K562 (cell line): ENCODE results near the gene HSPA1B. TPM values are rescaled to one million over a fixed set of nuclear protein-coding genes. Genes with fewer than 3 reads are reported as not detected.

Source experiments
- CEBPG ChIP-seq, 3 experiments: fragments of 200-800 bp in 1 of 3; sonication (Bioruptor generic) in 1 of 3; sonication (generic) in 1 of 3; formaldehyde crosslinking in 1 of 3; IDR thresholded peaks in 2 of 3; conservative IDR thresholded peaks in 1 of 3; 2 replicates each; pipeline versions ENCODE4 v1.6.1 to v1.8.0; 2016 to 2022; ENCODE audit warnings: missing compliant biosample characterization in 2 of 3, missing genetic modification characterization in 2 of 3, mild to moderate bottlenecking in 1 of 3, missing genetic modification reagents in 1 of 3
- DNMT1 ChIP-seq: fragments of 450-650 bp; IDR thresholded peaks from 2 replicates; pipeline ENCODE4 v1.6.1; 2016; ENCODE audit warnings: antibody characterized with exemption, mild to moderate bottlenecking
- FOXJ2 ChIP-seq: fragments of 200-800 bp; sonication (Bioruptor generic); IDR thresholded peaks from 2 replicates; pipeline ENCODE4 v1.6.1; 2016; ENCODE audit warnings: missing genetic modification characterization, missing compliant biosample characterization
- HCFC1 ChIP-seq: IDR thresholded peaks from 2 replicates; pipeline ENCODE4 v1.6.1; 2012; ENCODE audit warnings: low read depth, low read length, improper control_type of control experiment
- KAT2B ChIP-seq: IDR thresholded peaks from one replicate; pipeline ENCODE4 v1.6.1; 2012; ENCODE audit warnings: low read depth, mild to moderate bottlenecking, control low read depth, inconsistent platforms, low read length, moderate library complexity
- MECOM ChIP-seq: fragments of 250-450 bp; sonication (Bioruptor Pico); IDR thresholded peaks from 2 replicates; pipeline ENCODE4 v1.8.0; 2022; ENCODE audit warnings: inconsistent platforms
- MTA1 ChIP-seq: fragments of 450-650 bp; IDR thresholded peaks from 2 replicates; pipeline ENCODE4 v1.6.1; 2017; ENCODE audit warnings: borderline replicate concordance
- NFATC3 ChIP-seq: fragments of 450-650 bp; IDR thresholded peaks from 2 replicates; pipeline ENCODE4 v1.6.1; 2017; ENCODE audit warnings: mild to moderate bottlenecking
- RAD51 ChIP-seq: fragments of 450-650 bp; IDR thresholded peaks from 2 replicates; pipeline ENCODE4 v1.7.1; 2016; ENCODE audit warnings: low read depth, mild to moderate bottlenecking, borderline replicate concordance
- RERE ChIP-seq: sonication (generic); formaldehyde crosslinking; IDR thresholded peaks from 2 replicates; pipeline ENCODE4 v1.8.0; 2023; ENCODE audit warnings: missing genetic modification reagents, mild to moderate bottlenecking, borderline replicate concordance
- ZNF175 ChIP-seq: fragments of 200-800 bp; sonication (Bioruptor generic); IDR thresholded peaks from 2 replicates; pipeline ENCODE4 v1.6.1; 2016; ENCODE audit warnings: low read depth, mild to moderate bottlenecking, missing genetic modification characterization, missing compliant biosample characterization
- ZNF324 ChIP-seq: fragments of 250-450 bp; sonication (Bioruptor Pico); IDR thresholded peaks from 2 replicates; pipeline ENCODE4 v1.4.0; 2020; ENCODE audit warnings: mild to moderate bottlenecking
- ZNF76 ChIP-seq: fragments of 250-450 bp; sonication (Bioruptor Pico); IDR thresholded peaks from 2 replicates; pipeline ENCODE4 v1.4.0; 2020; ENCODE audit warnings: mild to moderate bottlenecking, moderate library complexity, borderline replicate concordance
- polyA plus RNA-seq, 8 experiments: library from polyadenylated mRNA; depleted of rRNA in 4 of 8; stranded (reverse) in 5 of 8; unstranded in 3 of 8; fragments of >200 nt; fragmentation: Nextera tagmentation in 2 of 8; fragmentation: Illumina TruSeq in 1 of 8; extraction: Ambion mirVana in 2 of 8; extraction: Trizol in 1 of 8; gene quantifications; 2 replicates each; pipeline versions ENCODE4 v1.2.1 to v1.2.3, GENCODE V29; 2011 to 2014; ENCODE audit warnings: inconsistent platforms in 1 of 8, missing spikeins in 1 of 8
- total RNA-seq, 7 experiments: library from RNA; depleted of rRNA in 6 of 7; stranded (reverse); fragments of >200 nt in 6 of 7; fragmentation: Illumina TruSeq in 2 of 7; extraction: Trizol in 2 of 7; gene quantifications; 2 replicates each; pipeline versions ENCODE4 v1.2.1 to v1.2.3, GENCODE V29; 2011 to 2021; ENCODE audit warnings: low replicate concordance in 1 of 7
- TF ChIP-seq, protein P1 (sequence below): fragments of 450-650 bp; IDR thresholded peaks from 2 replicates; pipeline ENCODE4 v1.6.1; 2016; ENCODE audit warnings: low read depth, mild to moderate bottlenecking, moderate library complexity

Gene HSPA1B
- total and polyA plus RNA-seq, 9 of the 15 experiments (the other 6 are each of a cell fraction or from before 2014, with no cell fraction given) = 0.27 to 227 (median 51.2) TPM

GRCh38 chr6:31827286-31828079 is at the start of gene HSPA1B (continued):
- TF ChIP-seq RERE (CRISPR knock-in tag) (0 out of 2 replicates have a peak, but pooled peaks have one; percentile 45), NFATC3 (no peak), CEBPG (CRISPR knock-in tag; IDR thresholded peaks at IDR 0.05) (no peak), CEBPG (tag; conservative IDR thresholded peaks at IDR 0.05 in 1 of 2, IDR thresholded peaks at IDR 0.05 in 1 of 2) (no peak), RAD51 (no peak), DNMT1 (0 out of 2 replicates have a peak, but pooled peaks have one; percentile 62), ZNF76 (CRISPR knock-in tag) (peak; percentile 87; the same call in 1 of the 2 replicates), MECOM (CRISPR knock-in tag) (no peak), ZNF324 (CRISPR knock-in tag) (peak; percentile 61), MTA1 (peak; percentile 26; the same call in 1 of the 2 replicates), HCFC1 (peak; percentile 49), KAT2B (no peak), FOXJ2 (tag) (no peak), ZNF175 (no peak)
- TF ChIP-seq, protein P1, sequence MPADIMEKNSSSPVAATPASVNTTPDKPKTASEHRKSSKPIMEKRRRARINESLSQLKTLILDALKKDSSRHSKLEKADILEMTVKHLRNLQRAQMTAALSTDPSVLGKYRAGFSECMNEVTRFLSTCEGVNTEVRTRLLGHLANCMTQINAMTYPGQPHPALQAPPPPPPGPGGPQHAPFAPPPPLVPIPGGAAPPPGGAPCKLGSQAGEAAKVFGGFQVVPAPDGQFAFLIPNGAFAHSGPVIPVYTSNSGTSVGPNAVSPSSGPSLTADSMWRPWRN = no peak
